SK-N-SH treated with all-trans-retinoic acid at 6 μM for 48 hours (cell line): ENCODE data around the gene PFDN5.

Source experiments
- ATAC-seq: fragments of 200-7000 bp; cut with Tn5 transposase; 3 replicates; pipeline ENCODE4 v1.9.1; 2020; ENCODE audit warnings: mild to moderate bottlenecking, moderate library complexity
- ARNTL ChIP-seq: fragments of 450-650 bp; formaldehyde crosslinking; IDR thresholded peaks from 2 replicates; pipeline ENCODE4 v1.5.0; 2020; ENCODE audit warnings: low read depth, mild to moderate bottlenecking, moderate library complexity, borderline replicate concordance
- BACH2 ChIP-seq: fragments of 250-450 bp; sonication (Bioruptor Pico); IDR thresholded peaks from 2 replicates; pipeline ENCODE4 v1.9.0; 2021; ENCODE audit warnings: mild to moderate bottlenecking, borderline replicate concordance
- CSDC2 ChIP-seq: fragments of 250-450 bp; sonication (Bioruptor Pico); IDR thresholded peaks from 2 replicates; pipeline ENCODE4 v1.5.0; 2020; ENCODE audit warnings: mild to moderate bottlenecking, moderate library complexity
- ESRRG ChIP-seq: fragments of 250-450 bp; sonication (Bioruptor Pico); IDR thresholded peaks from 2 replicates; pipeline ENCODE4 v1.6.1; 2021; ENCODE audit warnings: mild to moderate bottlenecking
- GLIS3 ChIP-seq: fragments of 250-450 bp; sonication (Bioruptor Pico); IDR thresholded peaks from 2 replicates; pipeline ENCODE4 v1.5.0; 2020; ENCODE audit warnings: mild to moderate bottlenecking, moderate library complexity
- ISL1 ChIP-seq: fragments of 250-450 bp; sonication (Bioruptor Pico); IDR thresholded peaks from 2 replicates; pipeline ENCODE4 v2.1.2; 2022; ENCODE audit warnings: mild to moderate bottlenecking, moderate library complexity
- OSR1 ChIP-seq: fragments of 250-450 bp; sonication (Bioruptor Pico); IDR thresholded peaks from 2 replicates; pipeline ENCODE4 v1.8.0; 2022; ENCODE audit warnings: moderate library complexity, mild to moderate bottlenecking, inconsistent platforms
- PPARA ChIP-seq: fragments of 250-450 bp; sonication (Bioruptor Pico); IDR thresholded peaks from 2 replicates; pipeline ENCODE4 v1.5.0; 2020; ENCODE audit warnings: mild to moderate bottlenecking, borderline replicate concordance
- RARB ChIP-seq: fragments of 250-450 bp; sonication (Bioruptor Pico); IDR thresholded peaks from 2 replicates; pipeline ENCODE4 v1.8.0; 2021; ENCODE audit warnings: mild to moderate bottlenecking, moderate library complexity
- SNAI2 ChIP-seq: fragments of 250-450 bp; sonication (Bioruptor Pico); IDR thresholded peaks from 2 replicates; pipeline ENCODE4 v1.5.0; 2020; ENCODE audit warnings: mild to moderate bottlenecking, moderate library complexity
- TOX ChIP-seq: fragments of 250-450 bp; sonication (Bioruptor Pico); IDR thresholded peaks from 2 replicates; pipeline ENCODE4 v1.8.0; 2021; ENCODE audit warnings: mild to moderate bottlenecking, moderate library complexity, borderline replicate concordance
- ZC3H10 ChIP-seq: fragments of 250-450 bp; sonication (Bioruptor Pico); IDR thresholded peaks from 2 replicates; pipeline ENCODE4 v1.5.1; 2021; ENCODE audit warnings: mild to moderate bottlenecking, moderate library complexity
- ZFP3 ChIP-seq: fragments of 250-450 bp; sonication (Bioruptor Pico); IDR thresholded peaks from 2 replicates; pipeline ENCODE4 v1.5.0; 2020; ENCODE audit warnings: mild to moderate bottlenecking, moderate library complexity
- ZFP30 ChIP-seq: fragments of 450-650 bp; formaldehyde crosslinking; IDR thresholded peaks from 2 replicates; pipeline ENCODE4 v1.5.0; 2022; ENCODE audit warnings: mild to moderate bottlenecking, moderate library complexity
- ZNF565 ChIP-seq: fragments of 450-650 bp; formaldehyde crosslinking; conservative IDR thresholded peaks from 2 replicates; pipeline ENCODE4 v1.5.0; 2020; ENCODE audit warnings: low read depth, mild to moderate bottlenecking, moderate library complexity
- ZNF70 ChIP-seq: fragments of 450-650 bp; formaldehyde crosslinking; IDR thresholded peaks from 2 replicates; pipeline ENCODE4 v1.5.0; 2020; ENCODE audit warnings: mild to moderate bottlenecking, moderate library complexity
- ZNF8 ChIP-seq: fragments of 450-650 bp; formaldehyde crosslinking; IDR thresholded peaks from 2 replicates; pipeline ENCODE4 v1.5.0; 2020; ENCODE audit warnings: mild to moderate bottlenecking, moderate library complexity
- TF ChIP-seq, protein P1 (sequence below): fragments of 250-450 bp; sonication (Bioruptor Pico); IDR thresholded peaks from 2 replicates; pipeline ENCODE4 v1.5.1; 2021; ENCODE audit warnings: mild to moderate bottlenecking, moderate library complexity
- TF ChIP-seq, protein P2 (sequence below): fragments of 250-450 bp; sonication (Bioruptor Pico); IDR thresholded peaks from 2 replicates; pipeline ENCODE4 v1.5.1; 2020; ENCODE audit warnings: low read depth, mild to moderate bottlenecking, moderate library complexity
- TF ChIP-seq, protein P3 (sequence below): fragments of 250-450 bp; sonication (Bioruptor Pico); IDR thresholded peaks from 2 replicates; pipeline ENCODE4 v1.5.0; 2020; ENCODE audit warnings: mild to moderate bottlenecking, moderate library complexity
- TF ChIP-seq, protein P4 (sequence below): fragments of 250-450 bp; sonication (Bioruptor Pico); IDR thresholded peaks from 2 replicates; pipeline ENCODE4 v1.8.0; 2020; ENCODE audit warnings: mild to moderate bottlenecking, moderate library complexity, borderline replicate concordance
- TF ChIP-seq, protein P5 (sequence below): fragments of 250-450 bp; sonication (Bioruptor Pico); IDR thresholded peaks from 2 replicates; pipeline ENCODE4 v1.8.0; 2021; ENCODE audit warnings: low read depth, mild to moderate bottlenecking, moderate library complexity, borderline replicate concordance

PFDN5 gene

DNA sequence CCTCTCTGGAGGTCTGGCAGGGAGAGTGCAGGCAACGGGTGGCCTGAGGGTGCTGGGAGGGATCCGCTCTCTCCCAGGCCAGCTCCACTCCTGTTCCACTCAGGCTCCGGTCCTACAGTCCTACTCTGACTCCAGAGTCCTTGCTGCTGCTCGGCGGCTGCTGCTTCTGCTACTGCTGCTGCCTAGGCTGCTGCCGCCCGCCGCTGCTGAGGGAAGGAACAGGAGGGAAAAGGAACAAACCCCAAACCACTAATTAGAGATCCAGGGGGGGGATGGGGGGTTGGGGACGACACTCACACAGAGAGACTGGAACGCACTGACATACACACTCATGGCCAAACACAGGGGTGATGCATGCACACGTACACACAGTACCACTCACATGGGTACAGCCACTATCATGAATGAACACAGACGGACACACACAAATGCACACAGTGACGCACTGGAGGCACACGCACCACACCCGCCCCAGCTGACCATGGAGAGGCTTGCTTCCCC, 40.9 kb downstream of the PFDN5 start, which contains the start of gene SP7:
Gene SP7 (minus strand): TSS at position 174 of the 501 bp plus-strand sequence. CDS start 708 bp downstream, outside the sequence.
- no peak for TF ChIP-seq ISL1
- no peak for TF ChIP-seq OSR1 (CRISPR knock-in tag)
- TF ChIP-seq, protein P1, sequence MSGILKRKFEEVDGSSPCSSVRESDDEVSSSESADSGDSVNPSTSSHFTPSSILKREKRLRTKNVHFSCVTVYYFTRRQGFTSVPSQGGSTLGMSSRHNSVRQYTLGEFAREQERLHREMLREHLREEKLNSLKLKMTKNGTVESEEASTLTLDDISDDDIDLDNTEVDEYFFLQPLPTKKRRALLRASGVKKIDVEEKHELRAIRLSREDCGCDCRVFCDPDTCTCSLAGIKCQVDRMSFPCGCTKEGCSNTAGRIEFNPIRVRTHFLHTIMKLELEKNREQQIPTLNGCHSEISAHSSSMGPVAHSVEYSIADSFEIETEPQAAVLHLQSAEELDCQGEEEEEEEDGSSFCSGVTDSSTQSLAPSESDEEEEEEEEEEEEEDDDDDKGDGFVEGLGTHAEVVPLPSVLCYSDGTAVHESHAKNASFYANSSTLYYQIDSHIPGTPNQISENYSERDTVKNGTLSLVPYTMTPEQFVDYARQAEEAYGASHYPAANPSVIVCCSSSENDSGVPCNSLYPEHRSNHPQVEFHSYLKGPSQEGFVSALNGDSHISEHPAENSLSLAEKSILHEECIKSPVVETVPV (CRISPR knock-in tag), result no peak
- TF ChIP-seq CSDC2 (CRISPR knock-in tag), result no peak
- TF ChIP-seq RARB, result no peak
- TF ChIP-seq, protein P2, sequence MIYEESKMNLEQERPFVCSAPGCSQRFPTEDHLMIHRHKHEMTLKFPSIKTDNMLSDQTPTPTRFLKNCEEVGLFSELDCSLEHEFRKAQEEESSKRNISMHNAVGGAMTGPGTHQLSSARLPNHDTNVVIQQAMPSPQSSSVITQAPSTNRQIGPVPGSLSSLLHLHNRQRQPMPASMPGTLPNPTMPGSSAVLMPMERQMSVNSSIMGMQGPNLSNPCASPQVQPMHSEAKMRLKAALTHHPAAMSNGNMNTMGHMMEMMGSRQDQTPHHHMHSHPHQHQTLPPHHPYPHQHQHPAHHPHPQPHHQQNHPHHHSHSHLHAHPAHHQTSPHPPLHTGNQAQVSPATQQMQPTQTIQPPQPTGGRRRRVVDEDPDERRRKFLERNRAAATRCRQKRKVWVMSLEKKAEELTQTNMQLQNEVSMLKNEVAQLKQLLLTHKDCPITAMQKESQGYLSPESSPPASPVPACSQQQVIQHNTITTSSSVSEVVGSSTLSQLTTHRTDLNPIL (CRISPR knock-in tag), result no peak
- no peak for TF ChIP-seq ZFP3 (CRISPR knock-in tag)
- TF ChIP-seq TOX, result no peak
- peak; percentile 19; the same call in 1 of the 3 replicates for ATAC-seq

DNA sequence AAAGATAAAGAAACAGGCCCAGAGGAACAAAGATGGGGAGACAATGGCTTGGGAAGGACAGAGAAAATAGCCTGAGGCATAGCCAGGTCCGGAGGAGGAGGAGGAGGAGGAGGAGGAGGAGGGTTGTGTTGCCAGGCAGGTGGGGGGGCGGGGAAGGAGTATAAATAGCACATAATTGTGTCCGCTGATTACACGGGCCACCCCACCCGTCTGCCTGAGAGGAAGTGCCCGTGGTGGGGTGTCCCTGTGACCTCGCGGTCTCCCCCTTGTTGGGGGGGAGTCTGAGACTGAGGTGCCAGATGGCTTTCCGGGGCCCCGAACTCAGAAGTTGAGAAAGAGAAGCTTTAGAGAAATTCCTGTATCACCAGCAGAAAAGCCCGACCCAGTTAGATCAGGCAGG, 42.7 kb downstream of the PFDN5 start:
- ATAC-seq, result no peak

DNA sequence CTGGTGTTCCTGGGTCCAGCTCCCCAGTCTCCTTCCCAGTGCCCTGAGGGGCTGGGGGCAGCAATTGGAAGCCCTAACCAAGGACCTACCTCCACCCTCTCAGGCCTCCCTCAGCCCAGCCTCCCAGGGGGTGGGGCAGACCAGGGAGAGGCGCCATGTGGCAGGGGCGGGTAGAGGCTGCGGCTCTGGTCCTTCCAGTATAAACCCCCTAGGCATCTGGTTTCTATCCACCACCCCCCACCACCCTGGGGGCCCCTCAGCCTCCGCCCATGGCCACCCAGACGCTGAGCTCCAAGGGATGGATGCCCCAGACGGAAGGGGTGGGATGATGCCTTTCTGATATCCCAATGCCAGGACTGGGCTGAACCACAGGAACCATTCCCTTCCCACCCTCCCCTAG, 43.6 kb downstream of the PFDN5 start:
- TF ChIP-seq ZC3H10 (CRISPR knock-in tag), result no peak
- no peak for TF ChIP-seq BACH2 (CRISPR knock-in tag)
- TF ChIP-seq, all 23 proteins: peak for 0
- ATAC-seq, result peak; percentile 13; the same call in 2 of the 3 replicates

More for the DNA sequence above, 42.7 kb downstream of the PFDN5 start:
- TF ChIP-seq ZFP30 (CRISPR knock-in tag), result no peak
- TF ChIP-seq, protein P3, sequence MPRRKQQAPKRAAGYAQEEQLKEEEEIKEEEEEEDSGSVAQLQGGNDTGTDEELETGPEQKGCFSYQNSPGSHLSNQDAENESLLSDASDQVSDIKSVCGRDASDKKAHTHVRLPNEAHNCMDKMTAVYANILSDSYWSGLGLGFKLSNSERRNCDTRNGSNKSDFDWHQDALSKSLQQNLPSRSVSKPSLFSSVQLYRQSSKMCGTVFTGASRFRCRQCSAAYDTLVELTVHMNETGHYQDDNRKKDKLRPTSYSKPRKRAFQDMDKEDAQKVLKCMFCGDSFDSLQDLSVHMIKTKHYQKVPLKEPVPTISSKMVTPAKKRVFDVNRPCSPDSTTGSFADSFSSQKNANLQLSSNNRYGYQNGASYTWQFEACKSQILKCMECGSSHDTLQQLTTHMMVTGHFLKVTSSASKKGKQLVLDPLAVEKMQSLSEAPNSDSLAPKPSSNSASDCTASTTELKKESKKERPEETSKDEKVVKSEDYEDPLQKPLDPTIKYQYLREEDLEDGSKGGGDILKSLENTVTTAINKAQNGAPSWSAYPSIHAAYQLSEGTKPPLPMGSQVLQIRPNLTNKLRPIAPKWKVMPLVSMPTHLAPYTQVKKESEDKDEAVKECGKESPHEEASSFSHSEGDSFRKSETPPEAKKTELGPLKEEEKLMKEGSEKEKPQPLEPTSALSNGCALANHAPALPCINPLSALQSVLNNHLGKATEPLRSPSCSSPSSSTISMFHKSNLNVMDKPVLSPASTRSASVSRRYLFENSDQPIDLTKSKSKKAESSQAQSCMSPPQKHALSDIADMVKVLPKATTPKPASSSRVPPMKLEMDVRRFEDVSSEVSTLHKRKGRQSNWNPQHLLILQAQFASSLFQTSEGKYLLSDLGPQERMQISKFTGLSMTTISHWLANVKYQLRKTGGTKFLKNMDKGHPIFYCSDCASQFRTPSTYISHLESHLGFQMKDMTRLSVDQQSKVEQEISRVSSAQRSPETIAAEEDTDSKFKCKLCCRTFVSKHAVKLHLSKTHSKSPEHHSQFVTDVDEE (CRISPR knock-in tag), result no peak
- TF ChIP-seq ZC3H10 (CRISPR knock-in tag), result no peak
- TF ChIP-seq PPARA, result no peak
- TF ChIP-seq SNAI2 (CRISPR knock-in tag), result no peak
- TF ChIP-seq ARNTL (CRISPR knock-in tag), result no peak

DNA sequence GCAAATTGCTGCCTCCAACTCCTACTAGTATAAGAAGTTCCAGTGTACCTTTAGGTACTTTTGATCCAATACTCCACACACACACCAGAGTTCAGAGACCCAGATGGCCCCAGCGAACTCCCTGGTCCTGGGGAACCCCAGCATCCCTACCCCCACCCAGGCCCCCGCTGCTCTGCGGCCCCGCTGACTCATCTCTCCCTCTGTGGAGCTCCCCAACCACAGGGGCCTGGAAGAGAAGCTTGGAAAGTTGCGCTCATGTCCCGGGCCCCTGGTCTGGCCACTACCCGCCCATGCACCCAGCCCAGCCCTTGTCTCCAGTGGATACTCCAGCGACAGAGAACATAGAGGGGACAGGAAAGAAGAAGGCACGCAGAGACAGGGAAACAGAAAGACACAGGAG, 45.1 kb downstream of the PFDN5 start:
- ATAC-seq, result no peak
- TF ChIP-seq ZC3H10 (CRISPR knock-in tag) (no peak), ZNF8 (CRISPR knock-in tag) (no peak), ZFP30 (CRISPR knock-in tag) (no peak), TOX (no peak), ARNTL (CRISPR knock-in tag) (no peak), ESRRG (CRISPR knock-in tag) (no peak), ZNF70 (CRISPR knock-in tag) (no peak), PPARA (no peak), OSR1 (CRISPR knock-in tag) (no peak), CSDC2 (CRISPR knock-in tag) (no peak), BACH2 (CRISPR knock-in tag) (no peak), GLIS3 (CRISPR knock-in tag) (no peak), RARB (no peak), SNAI2 (CRISPR knock-in tag) (no peak), ZNF565 (CRISPR knock-in tag) (no peak)
- TF ChIP-seq, protein P4, sequence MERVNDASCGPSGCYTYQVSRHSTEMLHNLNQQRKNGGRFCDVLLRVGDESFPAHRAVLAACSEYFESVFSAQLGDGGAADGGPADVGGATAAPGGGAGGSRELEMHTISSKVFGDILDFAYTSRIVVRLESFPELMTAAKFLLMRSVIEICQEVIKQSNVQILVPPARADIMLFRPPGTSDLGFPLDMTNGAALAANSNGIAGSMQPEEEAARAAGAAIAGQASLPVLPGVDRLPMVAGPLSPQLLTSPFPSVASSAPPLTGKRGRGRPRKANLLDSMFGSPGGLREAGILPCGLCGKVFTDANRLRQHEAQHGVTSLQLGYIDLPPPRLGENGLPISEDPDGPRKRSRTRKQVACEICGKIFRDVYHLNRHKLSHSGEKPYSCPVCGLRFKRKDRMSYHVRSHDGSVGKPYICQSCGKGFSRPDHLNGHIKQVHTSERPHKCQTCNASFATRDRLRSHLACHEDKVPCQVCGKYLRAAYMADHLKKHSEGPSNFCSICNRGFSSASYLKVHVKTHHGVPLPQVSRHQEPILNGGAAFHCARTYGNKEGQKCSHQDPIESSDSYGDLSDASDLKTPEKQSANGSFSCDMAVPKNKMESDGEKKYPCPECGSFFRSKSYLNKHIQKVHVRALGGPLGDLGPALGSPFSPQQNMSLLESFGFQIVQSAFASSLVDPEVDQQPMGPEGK, result no peak
- TF ChIP-seq, protein P2 (CRISPR knock-in tag), result no peak
- TF ChIP-seq, protein P3 (CRISPR knock-in tag), result no peak
- TF ChIP-seq, protein P5, sequence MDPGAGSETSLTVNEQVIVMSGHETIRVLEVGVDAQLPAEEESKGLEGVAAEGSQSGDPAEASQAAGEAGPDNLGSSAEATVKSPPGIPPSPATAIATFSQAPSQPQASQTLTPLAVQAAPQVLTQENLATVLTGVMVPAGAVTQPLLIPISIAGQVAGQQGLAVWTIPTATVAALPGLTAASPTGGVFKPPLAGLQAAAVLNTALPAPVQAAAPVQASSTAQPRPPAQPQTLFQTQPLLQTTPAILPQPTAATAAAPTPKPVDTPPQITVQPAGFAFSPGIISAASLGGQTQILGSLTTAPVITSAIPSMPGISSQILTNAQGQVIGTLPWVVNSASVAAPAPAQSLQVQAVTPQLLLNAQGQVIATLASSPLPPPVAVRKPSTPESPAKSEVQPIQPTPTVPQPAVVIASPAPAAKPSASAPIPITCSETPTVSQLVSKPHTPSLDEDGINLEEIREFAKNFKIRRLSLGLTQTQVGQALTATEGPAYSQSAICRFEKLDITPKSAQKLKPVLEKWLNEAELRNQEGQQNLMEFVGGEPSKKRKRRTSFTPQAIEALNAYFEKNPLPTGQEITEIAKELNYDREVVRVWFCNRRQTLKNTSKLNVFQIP (CRISPR knock-in tag), result no peak
